DOHH2 (cell line): ENCODE results near the gene NFIX.

Experiments
- H3F3A ChIP-seq: fragments of 200-600 bp; sonication (generic), shearing (Covaris generic); 2 replicates; pipeline ENCODE4 v1.6.0; 2016; ENCODE audit warnings: antibody characterized with exemption, mild to moderate bottlenecking; ENCODE audit not compliant: control insufficient read depth, insufficient read depth
- H3K27ac ChIP-seq: fragments of 200-600 bp; sonication (generic); 2 replicates; pipeline ENCODE4 v1.5.1; 2014; ENCODE audit warnings: low read depth, mild to moderate bottlenecking, low read length, moderate library complexity
- H3K27me3 ChIP-seq: fragments of 200-600 bp; sonication (generic); 2 replicates; pipeline ENCODE4 v1.6.1; 2014; ENCODE audit warnings: mild to moderate bottlenecking, low read length, mixed read lengths; ENCODE audit not compliant: control insufficient read depth
- H3K36me3 ChIP-seq: fragments of 200-600 bp; sonication (generic); 2 replicates; pipeline ENCODE4 v1.6.1; 2014; ENCODE audit warnings: mild to moderate bottlenecking, low read length, moderate library complexity, mixed read lengths; ENCODE audit not compliant: control insufficient read depth
- H3K4me1 ChIP-seq: fragments of 200-600 bp; sonication (generic); 2 replicates; pipeline ENCODE4 v1.6.1; 2014; ENCODE audit warnings: mild to moderate bottlenecking, low read length, mixed read lengths; ENCODE audit not compliant: control insufficient read depth
- H3K4me2 ChIP-seq: fragments of 200-600 bp; sonication (generic); 2 replicates; pipeline ENCODE4 v1.6.0; 2014; ENCODE audit warnings: mild to moderate bottlenecking, low read length, moderate library complexity
- H3K4me3 ChIP-seq: fragments of 200-600 bp; sonication (generic); 2 replicates; pipeline ENCODE4 v1.5.1; 2014; ENCODE audit warnings: mild to moderate bottlenecking, low read length, mixed read lengths
- H3K79me2 ChIP-seq: fragments of 200-600 bp; sonication (generic); 2 replicates; pipeline ENCODE4 v1.6.1; 2014; ENCODE audit warnings: mild to moderate bottlenecking, low read length, mixed read lengths; ENCODE audit not compliant: control insufficient read depth
- H3K9me2 ChIP-seq: fragments of 200-600 bp; sonication (generic); replicated peaks from 2 replicates; pipeline ENCODE4 v1.6.1; 2014; ENCODE audit warnings: mild to moderate bottlenecking, low read length, mixed read lengths; ENCODE audit not compliant: control insufficient read depth
- H3K9me3 ChIP-seq: fragments of 200-600 bp; sonication (generic); 2 replicates; pipeline ENCODE4 v1.6.1; 2014; ENCODE audit warnings: antibody characterized with exemption, low read length, mixed read lengths; ENCODE audit not compliant: control insufficient read depth, insufficient read depth
- H4K20me1 ChIP-seq: fragments of 200-600 bp; sonication (generic); 2 replicates; pipeline ENCODE4 v1.6.0; 2014; ENCODE audit warnings: low read depth, mild to moderate bottlenecking, antibody characterized with exemption, low read length, moderate library complexity; ENCODE audit not compliant: control insufficient read depth, insufficient read depth
- EZH2phosphoT487 ChIP-seq: fragments of 200-600 bp; sonication (generic); IDR thresholded peaks from 2 replicates; pipeline ENCODE4 v1.6.1; 2017; ENCODE audit warnings: borderline replicate concordance, mild to moderate bottlenecking, antibody characterized with exemption, low read length, moderate library complexity, mixed read lengths
- TF ChIP-seq, protein P1 (sequence below): fragments of 200-600 bp; sonication (generic); IDR thresholded peaks from one replicate; pipeline ENCODE4 v1.5.1; 2014; ENCODE audit warnings: antibody characterized with exemption, mild to moderate bottlenecking, low read depth, low read length; ENCODE audit not compliant: poor library complexity, severe bottlenecking

The NFIX gene

DNA sequence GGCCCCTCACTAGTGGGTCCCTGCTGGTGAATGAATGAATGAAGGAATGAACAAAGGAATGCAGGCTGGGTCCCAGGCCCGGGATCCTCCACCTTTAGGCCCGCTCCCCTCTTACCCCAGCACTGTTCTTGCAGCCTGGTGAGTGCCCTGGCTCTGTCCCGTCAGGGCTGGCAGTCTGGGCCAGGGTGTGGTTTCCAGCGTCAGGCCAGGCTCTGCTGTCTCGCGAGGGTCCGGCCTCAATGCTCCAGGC lies 107.1 kb downstream of the NFIX start:
- H4K20me1 ChIP-seq: no peaks in the 10 kb centered on the region; the same call in 1 of the 2 replicates
- H3K79me2 ChIP-seq: peaks cover 59% of the 10 kb centered on the region
- peak overlapping the region; percentile 99 for H3K27ac ChIP-seq
- peak overlapping the region; percentile 86 for H3K4me3 ChIP-seq
- H3K9me2 ChIP-seq: no peaks in the 10 kb centered on the region
- H3K4me1 ChIP-seq: peaks cover 75% of the 10 kb centered on the region
- peak overlapping the region; percentile 100 for H3K4me2 ChIP-seq
- H3K36me3 ChIP-seq: peaks cover 48% of the 10 kb centered on the region
- no peak for TF ChIP-seq EZH2phosphoT487
- no peaks in the 10 kb centered on the region for H3K27me3 ChIP-seq
- H3F3A ChIP-seq: peaks cover 41% of the 10 kb centered on the region
- H3K9me3 ChIP-seq: no peaks in the 10 kb centered on the region

DNA sequence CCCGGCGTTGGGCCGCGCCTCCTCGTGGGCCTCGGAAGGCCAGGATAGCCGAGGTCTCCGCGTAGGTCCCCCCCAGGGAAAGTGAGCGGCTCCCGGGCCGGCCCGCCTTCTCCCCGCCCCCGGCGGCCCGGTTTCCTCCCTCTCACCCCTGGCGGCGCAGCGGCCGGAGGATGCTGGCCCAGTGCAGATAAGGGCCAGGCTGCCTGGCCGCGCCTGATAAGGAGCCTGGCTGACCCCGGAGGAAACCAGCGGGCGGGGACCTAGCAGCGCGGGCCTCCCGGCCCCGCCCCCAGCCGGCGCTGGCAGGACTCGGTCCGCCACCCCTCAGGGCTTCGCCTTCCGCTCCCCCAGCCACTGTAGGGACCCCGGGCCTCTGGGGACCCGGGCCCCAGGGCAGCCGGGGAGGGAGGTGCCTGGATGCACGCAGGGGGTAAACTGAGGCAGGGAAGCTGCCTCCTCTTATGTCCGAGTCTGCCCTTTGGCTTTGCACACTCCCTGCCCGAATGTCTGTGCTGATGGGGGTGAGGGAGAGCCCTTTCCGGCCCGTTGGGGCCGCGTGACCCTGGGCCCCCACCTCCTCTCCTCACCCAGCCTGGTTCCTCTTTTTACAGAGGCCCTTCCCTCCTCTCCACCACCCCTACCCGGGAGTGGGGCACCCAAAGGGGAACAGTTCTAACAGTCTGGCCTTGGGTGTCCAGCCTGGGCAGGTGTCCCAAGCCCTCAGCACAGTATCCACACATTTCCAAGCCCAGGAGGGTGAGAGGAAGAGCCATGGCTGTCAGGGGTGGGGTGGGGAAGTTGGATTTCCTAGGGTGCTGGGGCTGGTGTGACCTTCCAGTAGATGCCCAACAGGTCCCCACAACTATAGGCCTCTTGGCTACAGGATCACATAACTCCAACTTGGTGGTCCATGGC lies 107.6 kb downstream of the NFIX start, which contains the start of gene LYL1:
Gene LYL1, minus strand, starts transcription at position 193 of the 915 bp plus-strand sequence. CDS start 1,687 bp downstream, outside the sequence.
- no peaks in the 10 kb centered on the region for H3K9me3 ChIP-seq
- H3K27ac ChIP-seq: peak within 1 kb of the TSS; percentile 99
- no peak for TF ChIP-seq EZH2phosphoT487
- TF ChIP-seq, protein P1, sequence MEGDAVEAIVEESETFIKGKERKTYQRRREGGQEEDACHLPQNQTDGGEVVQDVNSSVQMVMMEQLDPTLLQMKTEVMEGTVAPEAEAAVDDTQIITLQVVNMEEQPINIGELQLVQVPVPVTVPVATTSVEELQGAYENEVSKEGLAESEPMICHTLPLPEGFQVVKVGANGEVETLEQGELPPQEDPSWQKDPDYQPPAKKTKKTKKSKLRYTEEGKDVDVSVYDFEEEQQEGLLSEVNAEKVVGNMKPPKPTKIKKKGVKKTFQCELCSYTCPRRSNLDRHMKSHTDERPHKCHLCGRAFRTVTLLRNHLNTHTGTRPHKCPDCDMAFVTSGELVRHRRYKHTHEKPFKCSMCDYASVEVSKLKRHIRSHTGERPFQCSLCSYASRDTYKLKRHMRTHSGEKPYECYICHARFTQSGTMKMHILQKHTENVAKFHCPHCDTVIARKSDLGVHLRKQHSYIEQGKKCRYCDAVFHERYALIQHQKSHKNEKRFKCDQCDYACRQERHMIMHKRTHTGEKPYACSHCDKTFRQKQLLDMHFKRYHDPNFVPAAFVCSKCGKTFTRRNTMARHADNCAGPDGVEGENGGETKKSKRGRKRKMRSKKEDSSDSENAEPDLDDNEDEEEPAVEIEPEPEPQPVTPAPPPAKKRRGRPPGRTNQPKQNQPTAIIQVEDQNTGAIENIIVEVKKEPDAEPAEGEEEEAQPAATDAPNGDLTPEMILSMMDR: no peak
- peaks cover 51% of the 10 kb centered on the region for H3K36me3 ChIP-seq
- peaks cover 40% of the 10 kb centered on the region for H3F3A ChIP-seq
- peak within 1 kb of the TSS; percentile 100 for H3K4me2 ChIP-seq
- H4K20me1 ChIP-seq: no peaks in the 10 kb centered on the region; the same call in 1 of the 2 replicates
- H3K4me3 ChIP-seq: peak within 1 kb of the TSS; percentile 86
- no peaks in the 10 kb centered on the region for H3K27me3 ChIP-seq
- H3K79me2 ChIP-seq: peaks cover 56% of the 10 kb centered on the region
- H3K4me1 ChIP-seq: peaks cover 71% of the 10 kb centered on the region
- no peaks in the 10 kb centered on the region for H3K9me2 ChIP-seq

DNA sequence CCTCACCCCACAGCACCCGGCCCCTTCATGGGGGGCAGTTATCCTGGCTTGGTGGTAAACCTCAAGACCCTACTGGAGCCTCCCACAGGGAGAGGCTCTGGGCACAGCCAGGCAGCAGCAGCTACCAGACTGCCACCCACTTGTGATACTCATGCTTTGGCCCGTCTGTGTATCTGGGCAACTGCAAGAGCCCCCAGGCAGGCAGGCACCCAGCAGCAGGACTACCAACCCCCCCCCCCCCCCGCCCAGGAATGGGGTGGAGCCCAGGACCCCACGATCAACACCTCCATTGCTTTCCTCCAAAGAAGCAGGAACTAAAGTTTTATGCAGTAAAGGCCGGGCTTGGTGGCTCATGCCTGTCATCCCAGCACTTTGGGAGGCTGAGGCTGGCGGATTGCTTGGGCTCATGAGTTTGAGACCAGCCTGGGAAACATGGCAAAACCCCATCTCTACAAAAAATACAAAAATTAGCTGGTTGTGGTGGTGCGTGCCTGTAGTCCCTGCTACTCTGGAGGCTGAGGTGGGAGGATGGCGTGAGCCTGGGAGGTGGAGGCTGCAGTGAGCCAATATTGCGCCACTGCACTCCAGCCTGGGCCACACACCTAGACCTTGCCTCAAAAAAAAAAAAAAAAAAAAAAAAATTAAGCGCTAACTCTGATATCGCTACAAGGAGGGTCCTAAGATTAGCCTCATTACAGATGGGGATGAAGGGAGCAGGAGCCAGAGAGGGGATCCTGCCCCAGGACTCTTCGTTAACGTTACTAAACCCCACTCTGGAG lies 108.5 kb downstream of the NFIX start:
- Histone ChIP-seq H4K20me1 (no peaks in the 10 kb centered on the region; the same call in 1 of the 2 replicates), H3K79me2 (peaks cover 51% of the 10 kb centered on the region), H3K4me2 (peak overlapping the region; percentile 100), H3K27me3 (no peaks in the 10 kb centered on the region), H3F3A (peaks cover 40% of the 10 kb centered on the region), H3K27ac (peak overlapping the region; percentile 99), H3K4me1 (peaks cover 64% of the 10 kb centered on the region), H3K36me3 (peaks cover 49% of the 10 kb centered on the region), H3K9me3 (no peaks in the 10 kb centered on the region), H3K9me2 (no peaks in the 10 kb centered on the region), H3K4me3 (peak overlapping the region; percentile 86)
- TF ChIP-seq, protein P1: no peak
- no peak for TF ChIP-seq EZH2phosphoT487
